ENCODE results near the gene XPC. TPM values are rescaled to one million over a fixed set of nuclear protein-coding genes. Genes with fewer than 3 reads are reported as not detected.

The XPC gene
- total RNA-seq, 2 donors from 2014 or later, result 33.2 to 34.9 TPM

DNA sequence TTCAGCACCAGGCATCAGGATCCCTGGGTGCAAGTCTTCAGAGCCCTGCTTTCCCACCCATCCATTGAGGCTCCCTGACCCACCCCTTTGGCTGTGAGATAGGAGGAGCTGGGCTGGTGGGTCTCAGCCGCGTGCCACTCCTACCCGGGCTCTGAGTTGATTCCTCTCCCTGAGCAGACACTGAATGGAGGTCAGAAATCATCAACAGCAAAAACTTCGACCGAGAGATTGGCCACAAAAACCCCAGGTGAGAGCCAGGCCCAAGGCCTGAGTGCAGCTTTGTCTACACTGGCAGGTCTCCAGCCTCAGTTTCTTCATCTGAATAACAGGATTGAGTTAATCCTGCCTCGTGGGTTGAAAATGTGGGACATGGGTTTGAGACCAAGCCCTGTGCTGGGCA, 45.7 kb downstream of the XPC start:
- no peak for TF ChIP-seq POLR2A (IDR thresholded peaks at IDR 0.05)
- TF ChIP-seq, protein P1, sequence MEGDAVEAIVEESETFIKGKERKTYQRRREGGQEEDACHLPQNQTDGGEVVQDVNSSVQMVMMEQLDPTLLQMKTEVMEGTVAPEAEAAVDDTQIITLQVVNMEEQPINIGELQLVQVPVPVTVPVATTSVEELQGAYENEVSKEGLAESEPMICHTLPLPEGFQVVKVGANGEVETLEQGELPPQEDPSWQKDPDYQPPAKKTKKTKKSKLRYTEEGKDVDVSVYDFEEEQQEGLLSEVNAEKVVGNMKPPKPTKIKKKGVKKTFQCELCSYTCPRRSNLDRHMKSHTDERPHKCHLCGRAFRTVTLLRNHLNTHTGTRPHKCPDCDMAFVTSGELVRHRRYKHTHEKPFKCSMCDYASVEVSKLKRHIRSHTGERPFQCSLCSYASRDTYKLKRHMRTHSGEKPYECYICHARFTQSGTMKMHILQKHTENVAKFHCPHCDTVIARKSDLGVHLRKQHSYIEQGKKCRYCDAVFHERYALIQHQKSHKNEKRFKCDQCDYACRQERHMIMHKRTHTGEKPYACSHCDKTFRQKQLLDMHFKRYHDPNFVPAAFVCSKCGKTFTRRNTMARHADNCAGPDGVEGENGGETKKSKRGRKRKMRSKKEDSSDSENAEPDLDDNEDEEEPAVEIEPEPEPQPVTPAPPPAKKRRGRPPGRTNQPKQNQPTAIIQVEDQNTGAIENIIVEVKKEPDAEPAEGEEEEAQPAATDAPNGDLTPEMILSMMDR (IDR thresholded peaks at IDR 0.05), result no peak
- no peaks in the 10 kb centered on the region for H3K4me1 ChIP-seq
- DNase-seq, result no peak
- H3K36me3 ChIP-seq (replicated peaks in 1 of 2; ENCODE audit: insufficient read depth in 1 of 2, low read depth in 2 of 2), result peaks cover 11 to 56% of the 10 kb centered on the region in 2 donors
- H3K9me3 ChIP-seq, result no peaks in the 10 kb centered on the region
- H3K27ac ChIP-seq, result no peak overlapping the region
- WGBS, 2 donors, result 80 to 92% methylated on average over 6 of the region's 6 CpGs
- no peak overlapping the region for H3K4me3 ChIP-seq
- H3K27me3 ChIP-seq, result no peaks in the 10 kb centered on the region
- intact Hi-C loops (cut with DNase I), result no loop called here
- no peak for ATAC-seq

DNA sequence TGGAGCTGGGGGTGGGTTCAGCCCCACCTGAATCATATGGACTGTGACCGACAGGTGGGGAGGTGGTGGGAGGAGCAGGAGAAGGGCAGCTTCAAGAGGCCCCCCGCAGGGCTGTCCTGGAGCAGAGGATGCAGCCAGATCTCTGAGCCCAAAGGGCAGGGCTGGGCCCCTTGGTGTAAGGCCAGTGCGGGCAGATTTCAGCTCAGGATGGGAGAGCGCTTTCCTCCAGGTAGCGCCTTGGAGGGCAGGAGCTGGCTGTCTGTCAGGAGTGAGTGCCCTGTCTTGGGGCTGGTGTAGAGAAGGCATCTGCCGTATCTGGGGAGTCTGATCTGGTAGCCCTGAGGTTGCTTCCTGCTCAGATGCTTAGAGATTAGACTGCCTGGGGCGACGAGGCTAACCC, 46.3 kb downstream of the XPC start:
- Histone ChIP-seq H3K9me3 (no peaks in the 10 kb centered on the region), H3K27me3 (no peaks in the 10 kb centered on the region), H3K4me3 (no peak overlapping the region), H3K27ac (no peak overlapping the region), H3K36me3 (replicated peaks in 1 of 2; ENCODE audit: insufficient read depth in 1 of 2, low read depth in 2 of 2) (peaks cover 11 to 56% of the 10 kb centered on the region in 2 donors), H3K4me1 (peaks cover 2% of the 10 kb centered on the region)
- intact Hi-C loops (cut with DNase I), result no loop called here
- 100% methylated on average over 1 to 8 of the region's 8 CpGs for WGBS, 2 donors
- ATAC-seq, result no peak
- TF ChIP-seq POLR2A (IDR thresholded peaks at IDR 0.05), result no peak
- TF ChIP-seq, protein P1 (IDR thresholded peaks at IDR 0.05), result no peak
- DNase-seq, result no peak

DNA sequence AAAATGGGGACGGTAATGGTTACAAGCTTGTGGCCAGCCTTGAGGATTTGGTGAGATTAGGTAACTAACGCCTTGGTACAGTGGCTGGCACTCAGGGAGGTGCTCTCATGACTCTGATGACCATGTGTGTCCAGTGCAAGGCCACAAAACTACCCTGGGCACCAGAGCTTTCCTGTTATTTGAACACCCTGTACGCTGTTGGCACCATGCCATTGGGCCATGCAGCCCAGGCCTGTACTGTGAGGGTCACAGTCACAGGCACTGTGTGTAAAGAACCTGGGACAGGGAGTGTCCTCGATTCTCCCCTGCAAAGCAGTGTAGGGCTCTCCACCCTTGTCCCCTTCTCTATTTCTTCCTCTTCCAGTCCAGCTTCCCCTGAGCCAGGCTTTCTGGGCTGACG, 47.3 kb downstream of the XPC start:
- intact Hi-C loops (cut with DNase I), result no loop called here
- Histone ChIP-seq H3K36me3 (replicated peaks in 1 of 2; ENCODE audit: insufficient read depth in 1 of 2, low read depth in 2 of 2) (peaks cover 11 to 54% of the 10 kb centered on the region in 2 donors), H3K27ac (no peak overlapping the region), H3K4me1 (peaks cover 12% of the 10 kb centered on the region), H3K27me3 (no peaks in the 10 kb centered on the region), H3K4me3 (no peak overlapping the region), H3K9me3 (no peaks in the 10 kb centered on the region)
- ATAC-seq, result no peak
- WGBS, 2 donors, result 71 to 97% methylated on average over 4 to 5 of the region's 5 CpGs
- TF ChIP-seq POLR2A (IDR thresholded peaks at IDR 0.05), result no peak
- TF ChIP-seq, protein P1 (IDR thresholded peaks at IDR 0.05), result no peak
- no peak for DNase-seq

DNA sequence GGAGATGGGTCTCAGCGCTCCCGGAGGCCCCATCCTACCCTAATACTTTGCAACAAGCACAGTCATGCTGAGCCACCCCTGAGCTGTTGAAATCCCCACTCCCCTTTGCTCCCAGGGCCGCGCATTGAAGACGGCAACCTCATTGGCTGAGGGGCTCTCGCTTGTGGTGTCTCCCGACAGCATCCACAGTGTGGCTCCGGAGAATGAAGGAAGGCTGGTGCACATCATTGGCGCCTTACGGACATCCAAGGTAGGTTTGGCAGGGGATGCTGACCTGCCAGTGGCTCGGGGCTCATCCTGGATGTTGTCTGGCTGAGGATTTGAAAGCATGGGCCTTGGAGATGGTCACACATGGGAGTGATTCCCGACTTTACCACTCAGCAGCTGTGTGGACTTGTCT, 47.7 kb downstream of the XPC start:
- no peak for ATAC-seq
- no peaks in the 10 kb centered on the region for H3K27me3 ChIP-seq
- no peak for DNase-seq
- 90 to 96% methylated on average over 12 of the region's 12 CpGs for WGBS, 2 donors
- intact Hi-C loops (cut with DNase I), result no loop called here
- H3K36me3 ChIP-seq (replicated peaks in 1 of 2; ENCODE audit: insufficient read depth in 1 of 2, low read depth in 2 of 2), result peaks cover 11 to 51% of the 10 kb centered on the region in 2 donors
- peaks cover 17% of the 10 kb centered on the region for H3K4me1 ChIP-seq
- no peak overlapping the region for H3K4me3 ChIP-seq
- no peaks in the 10 kb centered on the region for H3K9me3 ChIP-seq
- no peak for TF ChIP-seq POLR2A (IDR thresholded peaks at IDR 0.05)
- TF ChIP-seq, protein P1 (IDR thresholded peaks at IDR 0.05), result no peak
- H3K27ac ChIP-seq, result no peak overlapping the region

DNA sequence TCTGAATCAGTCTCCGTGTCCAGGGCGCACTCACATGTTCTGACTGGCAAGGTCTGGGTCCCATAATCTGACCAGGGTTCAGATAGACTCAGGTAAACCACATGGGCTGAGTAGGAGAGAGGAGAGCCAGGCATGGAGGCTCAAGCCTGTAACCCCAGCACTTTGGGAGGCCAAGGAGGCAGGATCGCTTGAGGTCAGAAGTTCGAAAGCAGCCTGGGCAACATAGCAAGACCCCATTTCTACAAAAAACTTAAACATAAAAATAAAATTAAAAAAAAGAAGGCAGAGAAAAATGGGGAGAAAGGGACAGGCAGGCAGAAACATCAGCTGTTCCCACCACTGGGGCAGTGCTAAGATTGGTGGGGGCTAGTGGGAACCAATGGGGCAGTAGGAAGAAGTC, 48.2 kb downstream of the XPC start:
- H3K27ac ChIP-seq, result no peak overlapping the region
- TF ChIP-seq, protein P1 (IDR thresholded peaks at IDR 0.05), result no peak
- no peak for TF ChIP-seq POLR2A (IDR thresholded peaks at IDR 0.05)
- no peak overlapping the region for H3K4me3 ChIP-seq
- H3K9me3 ChIP-seq, result no peaks in the 10 kb centered on the region
- peaks cover 19% of the 10 kb centered on the region for H3K4me1 ChIP-seq
- ATAC-seq (no peak), DNase-seq (no peak)
- no peaks in the 10 kb centered on the region for H3K27me3 ChIP-seq
- intact Hi-C loops (cut with DNase I), result no loop called here
- H3K36me3 ChIP-seq (replicated peaks in 1 of 2; ENCODE audit: insufficient read depth in 1 of 2, low read depth in 2 of 2), result peaks cover 11 to 47% of the 10 kb centered on the region in 2 donors
- 98 to 99% methylated on average over 4 of the region's 4 CpGs for WGBS, 2 donors
